ENCODE results near the gene DLST. TPM values are rescaled to one million over a fixed set of nuclear protein-coding genes. Genes with fewer than 3 reads are reported as not detected.

DLST gene
- polyA plus RNA-seq, 3 donors: 116 to 132 (median 122) TPM

DNA sequence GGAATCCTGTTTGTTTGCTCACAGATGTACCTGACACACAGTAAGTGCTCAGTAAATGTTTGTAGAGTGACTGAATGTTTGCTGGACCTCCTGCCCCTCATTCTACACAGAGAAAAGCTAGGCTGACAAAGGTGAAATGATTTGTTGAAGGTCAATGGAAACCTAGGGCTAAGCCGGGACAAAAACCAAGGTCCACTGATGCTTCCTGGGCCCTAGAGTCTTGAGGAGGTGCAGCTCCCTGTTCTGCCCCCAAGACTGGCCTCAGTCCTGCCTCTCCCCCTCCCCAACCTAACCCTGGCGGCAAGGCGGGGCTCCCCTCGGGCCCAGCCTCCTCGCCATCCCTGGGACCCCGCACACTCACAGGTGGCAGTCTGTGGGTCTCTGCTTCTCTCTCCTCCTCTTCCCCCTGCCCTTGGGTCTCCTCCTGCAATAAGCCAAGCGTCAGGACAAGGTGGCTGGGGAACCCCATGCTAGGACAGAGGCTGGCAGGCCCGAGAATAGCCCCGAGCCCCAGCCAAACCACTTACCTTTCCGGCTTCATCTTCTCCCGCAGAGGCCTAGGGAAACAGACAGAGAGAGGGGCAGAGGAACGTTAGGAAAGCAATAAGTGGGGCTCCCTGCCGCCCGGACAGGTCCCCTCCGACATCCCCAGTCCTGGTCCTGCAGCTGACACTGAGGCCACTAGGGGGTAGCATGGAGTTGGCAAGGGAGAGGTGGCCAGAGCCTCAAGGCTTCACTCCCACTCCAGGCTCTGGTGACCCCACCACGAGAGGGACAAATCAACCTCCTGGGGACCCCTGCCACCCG is 64.3 kb downstream of the DLST start:
- peak in 7 of 11 donors; percentile 44 to 75 (median 68) for DNase-seq (ENCODE audit: extremely low read depth in 1 of 11, low read depth in 9 of 11, low spot score in 4 of 11)

DNA sequence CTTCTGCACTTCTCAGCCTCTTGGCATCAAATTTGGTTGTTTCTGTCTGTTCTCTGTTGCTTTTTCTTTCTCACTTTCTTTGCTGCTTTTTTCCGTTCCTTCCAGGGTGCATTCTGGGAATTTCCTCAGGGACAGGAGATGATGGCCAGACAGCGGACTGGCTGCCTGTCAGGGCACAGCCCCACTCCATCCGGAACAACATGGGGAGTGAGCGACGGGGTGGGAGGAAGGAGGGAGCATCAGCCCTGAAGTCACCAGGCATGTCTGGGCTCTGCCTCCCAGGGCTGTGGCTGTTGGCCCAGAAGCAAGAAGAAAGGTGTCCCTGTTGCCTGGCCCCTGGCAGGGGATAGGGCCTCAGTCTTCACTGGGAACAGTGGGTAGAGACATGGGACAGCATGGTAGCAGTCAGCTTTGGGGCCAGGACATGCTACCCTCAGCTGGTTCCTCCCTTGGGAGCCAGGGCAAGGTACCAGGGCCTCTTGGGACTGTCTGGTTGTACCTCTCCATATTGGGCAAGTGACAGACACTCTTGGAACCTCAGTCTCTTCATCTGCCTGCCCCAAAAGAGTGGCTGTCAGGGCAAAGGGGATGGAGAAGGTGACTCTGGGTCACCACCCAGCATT is 65.1 kb downstream of the DLST start:
- DNase-seq (ENCODE audit: extremely low read depth in 1 of 11, low read depth in 9 of 11, low spot score in 4 of 11): no peak

- DNase-seq (ENCODE audit: extremely low read depth in 1 of 11, low read depth in 9 of 11, low spot score in 4 of 11): no peak
Measured at GRCh38 chr14:74947353-74948227, 65.9 kb downstream of the DLST start.

DNA sequence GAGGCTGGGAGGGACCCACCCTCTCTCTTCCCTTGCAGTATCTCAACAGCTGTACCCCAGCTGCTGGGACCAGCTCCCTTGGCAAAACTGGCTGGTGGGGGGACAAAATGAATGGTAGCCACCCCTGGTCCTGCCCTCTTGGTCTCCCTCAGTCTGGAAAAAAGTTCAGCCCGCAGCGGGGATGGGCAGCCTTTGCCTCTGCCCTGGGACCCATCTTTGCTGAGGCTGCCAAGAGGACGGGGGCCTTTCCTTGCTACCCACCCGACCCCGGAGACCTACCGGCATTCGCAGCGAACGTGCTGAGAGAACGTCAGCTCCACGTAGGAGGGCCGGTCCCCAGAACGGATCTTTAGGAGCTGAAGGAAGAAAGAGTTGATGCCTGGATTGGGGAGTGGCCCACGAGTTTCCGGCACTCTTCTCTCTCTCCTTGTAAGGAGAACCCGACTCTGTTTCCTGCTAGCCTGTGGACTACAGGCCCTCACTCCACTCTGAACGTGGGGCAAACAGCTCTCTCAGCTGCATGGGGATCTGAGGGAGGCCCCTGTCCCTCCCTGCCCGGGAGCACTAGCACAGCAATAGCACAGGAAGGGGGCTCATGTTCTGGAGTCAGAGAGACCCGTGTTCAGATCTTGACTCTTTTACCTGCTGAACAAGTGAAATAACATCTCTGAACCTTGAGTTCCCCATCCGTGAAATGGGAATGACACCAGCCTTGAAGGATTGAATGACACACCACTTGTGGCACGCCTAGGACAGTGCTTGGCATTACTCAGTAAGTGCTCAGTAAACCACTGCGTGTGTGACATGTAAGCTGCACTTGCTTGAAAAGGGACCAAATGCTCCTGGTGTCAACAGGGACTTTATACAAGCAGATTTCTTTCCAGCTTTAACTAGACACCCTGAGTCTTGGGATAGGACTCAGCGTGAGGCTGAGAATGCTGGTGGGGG is 66.8 kb downstream of the DLST start:
- DNase-seq (ENCODE audit: extremely low read depth in 1 of 11, low read depth in 9 of 11, low spot score in 4 of 11): no peak

DNA sequence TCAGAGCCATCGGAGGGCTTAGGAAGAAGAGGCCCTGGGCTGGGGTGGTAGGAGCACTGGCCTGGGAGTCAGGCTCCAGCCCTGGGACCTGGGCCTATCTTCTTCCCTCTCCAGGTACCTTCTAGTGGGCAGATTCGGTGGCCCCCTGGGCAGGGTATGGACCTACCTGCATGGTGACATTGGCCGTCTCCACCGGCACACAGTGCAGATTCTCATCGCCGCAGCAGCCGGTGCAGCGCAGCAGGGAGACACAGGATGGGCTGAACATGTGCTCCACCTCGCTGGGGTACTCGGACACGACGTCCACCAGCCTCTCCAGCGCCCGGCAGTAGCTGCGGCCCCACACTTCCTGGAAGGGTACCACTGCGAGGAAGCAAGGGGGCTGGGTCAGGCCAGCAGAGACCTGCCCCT is 67.5 kb downstream of the DLST start:
- DNase-seq (ENCODE audit: extremely low read depth in 1 of 11, low read depth in 9 of 11, low spot score in 4 of 11): no peak

DNA sequence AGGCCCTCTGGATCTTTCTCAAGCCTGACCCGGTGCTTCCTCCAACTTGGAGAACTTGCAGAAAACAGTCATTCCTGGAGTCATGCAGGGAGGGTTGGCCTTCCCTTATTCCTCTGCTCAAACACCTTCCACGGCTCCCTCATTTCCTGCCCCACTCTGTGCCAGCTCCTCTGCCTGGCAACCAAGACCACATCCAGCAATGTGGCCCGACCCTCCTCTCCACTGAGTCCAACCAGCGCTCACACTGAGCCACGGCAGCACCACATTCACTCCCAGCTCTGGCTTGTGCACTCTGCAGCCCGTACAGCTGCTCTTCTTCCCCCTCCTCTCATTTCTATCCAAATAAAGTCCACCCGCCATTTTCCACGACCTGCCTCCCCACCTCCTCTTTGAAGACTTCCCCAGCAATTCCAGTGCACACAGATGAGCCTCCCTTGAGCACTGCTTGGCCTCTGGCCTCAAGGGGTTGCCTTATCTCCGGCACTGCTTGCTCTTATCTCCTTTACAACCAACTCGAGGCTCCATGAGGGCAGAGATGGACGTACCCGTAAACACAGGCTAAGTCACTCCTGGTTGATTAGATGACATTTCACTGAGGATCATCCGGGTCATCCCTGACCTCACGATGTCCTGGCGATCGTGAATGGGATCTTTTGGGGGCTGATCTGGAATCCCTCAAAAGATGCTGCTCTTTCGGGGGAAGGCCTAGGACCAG is 68.3 kb downstream of the DLST start:
- no peak for DNase-seq (ENCODE audit: extremely low read depth in 1 of 11, low read depth in 9 of 11, low spot score in 4 of 11)

DNA sequence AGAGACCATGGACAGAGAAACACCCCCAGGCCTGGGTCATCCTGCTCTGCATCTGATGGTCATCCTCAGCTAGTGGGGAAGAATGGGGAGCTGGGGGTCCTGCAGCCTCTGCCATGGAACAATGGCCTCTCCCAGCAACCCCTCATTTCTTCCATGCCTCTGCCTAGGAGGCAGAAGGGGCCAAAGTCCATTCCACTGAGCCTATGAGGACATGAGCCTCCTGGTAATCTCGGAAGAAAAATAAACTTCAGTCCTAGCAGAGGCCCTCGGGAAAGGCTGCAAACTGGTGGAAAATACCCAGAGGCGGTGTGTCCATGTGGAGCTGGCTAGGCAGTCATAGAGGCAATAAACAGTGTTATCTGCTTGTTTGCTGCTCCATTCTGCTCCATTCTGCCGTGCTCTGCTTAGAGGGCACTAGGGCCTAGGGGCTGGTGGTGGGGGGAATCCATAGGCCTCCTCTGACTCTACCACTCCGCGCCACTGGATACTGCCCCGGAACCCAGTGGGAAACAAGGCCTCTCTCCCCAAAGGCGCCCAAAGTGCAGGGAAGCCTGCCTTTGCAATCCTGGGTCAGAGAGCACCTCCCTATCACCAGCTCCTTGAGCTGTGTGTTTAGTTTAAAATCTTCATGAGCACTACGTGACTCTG is 69.2 kb downstream of the DLST start:
- DNase-seq (ENCODE audit: extremely low read depth in 1 of 11, low read depth in 9 of 11, low spot score in 4 of 11): no peak

DNA sequence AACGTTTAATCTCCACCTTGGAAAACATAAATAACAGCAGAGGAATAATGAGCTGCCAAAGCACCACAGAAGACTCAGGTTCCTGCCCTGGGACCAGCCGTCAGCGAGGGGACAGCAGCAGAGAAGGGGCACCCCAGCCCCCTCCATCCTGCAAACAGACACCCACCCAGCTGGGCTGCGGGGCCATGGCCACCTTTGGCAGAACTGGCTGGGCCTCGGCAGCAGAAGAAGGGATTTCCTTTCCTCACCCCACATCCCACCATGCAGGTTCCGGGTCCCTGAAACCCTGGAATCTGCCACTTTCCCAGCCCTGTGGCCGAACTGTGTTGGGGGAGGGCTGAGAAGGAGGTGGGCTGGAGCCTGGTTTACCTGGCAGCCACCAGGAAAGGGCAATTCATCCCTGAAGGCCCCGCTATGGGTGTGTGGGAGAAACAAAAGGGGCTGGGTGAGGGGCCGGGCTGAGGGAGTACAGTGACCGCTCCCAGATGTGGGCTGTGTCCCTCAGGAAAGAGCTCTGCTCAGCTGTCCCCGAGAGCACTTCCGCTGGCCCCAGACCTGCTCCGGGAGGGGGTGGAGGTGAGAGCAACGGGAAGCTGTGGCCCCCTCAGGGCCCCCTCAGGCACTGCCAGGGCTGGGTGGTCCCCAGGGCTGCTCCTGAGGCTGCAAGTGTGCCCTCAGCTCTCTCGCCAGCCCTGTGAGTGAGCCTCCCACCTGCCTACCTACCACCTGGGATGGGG is 69.9 kb downstream of the DLST start:
- no peak for DNase-seq (ENCODE audit: extremely low read depth in 1 of 11, low read depth in 9 of 11, low spot score in 4 of 11)

- no peak for DNase-seq (ENCODE audit: extremely low read depth in 1 of 11, low read depth in 9 of 11, low spot score in 4 of 11)
Measured at GRCh38 chr14:74952180-74952665, 70.5 kb downstream of the DLST start.

GRCh38 chr14:74952697-74953484 is 71.2 kb downstream of the DLST start:
- no peak for DNase-seq (ENCODE audit: extremely low read depth in 1 of 11, low read depth in 9 of 11, low spot score in 4 of 11)

Other genes with a start within 250 kb of the DLST start
- 10 to 100 TPM; 33.3 to 35.1 (median 33.4) TPM for gene AREL1, start 168.8 kb upstream of the DLST start, polyA plus RNA-seq (ENCODE audit: insufficient read length in 3 of 3)
- 10 to 100 TPM; 55.7 to 67.7 (median 56.2) TPM for gene FCF1, start 168.8 kb upstream of the DLST start, polyA plus RNA-seq (ENCODE audit: insufficient read length in 3 of 3)
- gene YLPM1, start 118.6 kb upstream of the DLST start, polyA plus RNA-seq (ENCODE audit: insufficient read length in 3 of 3): 100 to 1,000 TPM in 1 of 3 donors, 10 to 100 TPM in 2; 94.2 to 115 (median 98.0) TPM
- 1 to 10 TPM in 2 of 3 donors, under 1 TPM in 1; 0.98 to 2.9 (median 1.2) TPM for gene PROX2, start 5.8 kb upstream of the DLST start, polyA plus RNA-seq (ENCODE audit: insufficient read length in 3 of 3)
- gene RPS6KL1, start 41.3 kb downstream of the DLST start, polyA plus RNA-seq (ENCODE audit: insufficient read length in 3 of 3): 1 to 10 TPM in 2 of 3 donors, under 1 TPM in 1; 0.79 to 1.9 (median 1.6) TPM
- gene PGF, start 73.7 kb downstream of the DLST start, polyA plus RNA-seq (ENCODE audit: insufficient read length in 3 of 3): 10 to 100 TPM in 1 of 3 donors, 1 to 10 TPM in 2; 6.7 to 12.0 (median 8.2) TPM
- 10 to 100 TPM; 58.5 to 63.5 (median 60.1) TPM for gene EIF2B2, start 121.0 kb downstream of the DLST start, polyA plus RNA-seq (ENCODE audit: insufficient read length in 3 of 3)
- 10 to 100 TPM; 29.7 to 43.7 (median 34.6) TPM for gene MLH3, start 169.6 kb downstream of the DLST start, polyA plus RNA-seq (ENCODE audit: insufficient read length in 3 of 3)
- 10 to 100 TPM; 29.2 to 54.5 (median 32.8) TPM for gene ACYP1, start 182.1 kb downstream of the DLST start, polyA plus RNA-seq (ENCODE audit: insufficient read length in 3 of 3)
- gene ZC2HC1C, start 187.7 kb downstream of the DLST start, polyA plus RNA-seq (ENCODE audit: insufficient read length in 3 of 3): 1 to 10 TPM; 6.3 to 9.3 (median 7.0) TPM
- 100 to 1,000 TPM; 129 to 142 (median 130) TPM for gene NEK9, start 245.1 kb downstream of the DLST start, polyA plus RNA-seq (ENCODE audit: insufficient read length in 3 of 3)